Cardiac muscle cell (in vitro differentiated cells and primary cell): Measurements from ENCODE around the gene EFCAB10. TPM values are rescaled to one million over a fixed set of nuclear protein-coding genes. Genes with fewer than 3 reads are reported as not detected.
A peak's percentile ranks its signal among the peaks of the same experiment; 100 is the strongest.

Source experiments
- DNase-seq, 2 donors: peaks; one replicate each; pipeline versions ENCODE4 v3.0.0 to v3.0.0-alpha.2; 2010 to 2017; ENCODE audit warnings: low read depth in 1 of 2, low spot score in 1 of 2
- H3K27ac ChIP-seq: fragments of 200-600 bp; sonication (generic); 2 replicates; pipeline ENCODE4 v1.5.1; 2016
- H3K27me3 ChIP-seq: fragments of 200-600 bp; sonication (generic); 2 replicates; pipeline ENCODE4 v1.6.0; 2016; ENCODE audit warnings: control low read depth
- H3K36me3 ChIP-seq: fragments of 200-600 bp; sonication (generic); 2 replicates; pipeline ENCODE4 v1.5.1; 2016; ENCODE audit warnings: control low read depth
- H3K4me1 ChIP-seq: fragments of 200-600 bp; sonication (generic); 2 replicates; pipeline ENCODE4 v1.8.1; 2017; ENCODE audit warnings: low read depth, mild to moderate bottlenecking, mixed run types
- H3K4me3 ChIP-seq: fragments of 200-600 bp; sonication (generic); 2 replicates; pipeline ENCODE4 v1.5.1; 2016; ENCODE audit warnings: mild to moderate bottlenecking
- H3K9me3 ChIP-seq: fragments of 200-600 bp; sonication (generic); 2 replicates; pipeline ENCODE4 v1.5.1; 2017; ENCODE audit warnings: low read depth, mild to moderate bottlenecking, control low read depth
- polyA plus RNA-seq: library from polyadenylated mRNA; unstranded; fragments of >200 nt; fragmentation: Nextera tagmentation; extraction: Ambion mirVana; gene quantifications from 2 replicates; pipeline ENCODE4 v1.2.1, GENCODE V29; 2016
- total RNA-seq: library from RNA; depleted of rRNA; stranded (reverse); fragments of >200 nt; gene quantifications from 2 replicates; pipeline ENCODE4 v1.2.3, GENCODE V29; 2016
- TF ChIP-seq, protein P1 (sequence below): IDR thresholded peaks from 2 replicates; pipeline ENCODE4 v1.5.1; 2012; ENCODE audit warnings: low read depth, mild to moderate bottlenecking, low read length

The EFCAB10 gene
- total and polyA plus RNA-seq, 2 experiments from 2014 or later: 0.57 TPM; not detected in 1

DNA sequence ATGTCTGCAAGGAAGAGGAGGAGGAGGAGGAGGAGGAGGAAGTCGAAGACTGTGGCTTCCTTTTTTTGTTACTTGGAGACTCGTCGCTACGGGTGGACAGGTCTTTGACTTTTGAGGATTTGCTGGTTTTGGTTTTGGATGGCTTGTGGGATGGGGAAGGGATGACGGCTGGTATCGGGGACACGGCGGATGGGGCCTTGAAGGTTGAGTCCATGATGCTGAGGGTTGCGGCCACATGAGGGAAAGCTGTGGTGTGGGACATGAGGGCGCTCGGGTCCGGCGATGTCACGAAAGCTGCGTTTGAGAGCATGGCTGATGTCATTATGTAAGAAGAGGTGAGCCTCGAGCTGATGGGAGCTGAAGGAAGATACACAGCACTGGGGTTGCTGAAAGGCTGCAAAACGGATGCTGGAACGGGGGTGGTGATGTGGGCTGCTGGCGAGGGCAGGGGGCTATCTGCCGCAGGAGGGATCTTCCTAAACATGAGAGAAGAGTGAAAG, 33.1 kb upstream of the EFCAB10 start:
- no peak for DNase-seq
- H3K36me3 ChIP-seq: peaks cover 9% of the 10 kb centered on the region

DNA sequence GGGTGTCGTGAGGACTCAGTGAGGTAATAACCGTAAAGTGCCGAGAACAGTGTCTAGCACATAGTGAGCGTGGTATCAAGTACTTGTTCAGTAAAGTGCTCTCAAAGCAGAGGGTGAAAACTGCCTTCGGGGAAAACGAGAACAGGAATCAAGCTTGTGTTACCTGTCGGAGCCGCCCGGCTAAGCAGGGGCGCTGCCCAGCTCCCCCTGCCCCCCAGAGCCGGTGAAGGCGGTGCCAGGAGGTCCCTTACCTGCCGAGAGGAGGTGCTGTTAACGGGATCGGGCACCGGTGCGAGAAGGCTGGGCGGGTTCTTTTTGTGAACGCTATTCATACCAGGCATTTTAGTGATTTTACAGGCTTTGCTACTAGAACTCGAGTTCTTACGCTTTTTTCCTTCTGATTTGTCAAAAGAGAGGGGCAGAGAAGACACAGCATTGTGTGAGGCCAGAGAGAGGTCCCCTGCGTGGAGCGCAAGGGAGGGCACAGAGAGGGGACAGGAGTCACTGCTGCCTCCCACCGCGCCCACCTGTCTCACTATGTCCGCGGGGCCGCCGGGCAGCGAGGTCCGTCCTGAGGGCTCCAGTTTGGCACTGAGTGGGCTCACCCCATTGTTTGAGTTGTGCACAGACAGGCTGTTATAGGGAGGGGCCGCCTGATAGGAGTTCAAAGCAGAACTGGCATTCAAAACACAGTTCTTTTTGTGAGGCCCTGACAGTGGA, 32.5 kb upstream of the EFCAB10 start:
- Histone ChIP-seq H3K9me3 (no peaks in the 10 kb centered on the region), H3K4me1 (peaks cover 19% of the 10 kb centered on the region), H3K4me3 (no peak overlapping the region), H3K27me3 (no peaks in the 10 kb centered on the region), H3K27ac (no peak overlapping the region), H3K36me3 (peaks cover 9% of the 10 kb centered on the region)
- TF ChIP-seq, protein P1, sequence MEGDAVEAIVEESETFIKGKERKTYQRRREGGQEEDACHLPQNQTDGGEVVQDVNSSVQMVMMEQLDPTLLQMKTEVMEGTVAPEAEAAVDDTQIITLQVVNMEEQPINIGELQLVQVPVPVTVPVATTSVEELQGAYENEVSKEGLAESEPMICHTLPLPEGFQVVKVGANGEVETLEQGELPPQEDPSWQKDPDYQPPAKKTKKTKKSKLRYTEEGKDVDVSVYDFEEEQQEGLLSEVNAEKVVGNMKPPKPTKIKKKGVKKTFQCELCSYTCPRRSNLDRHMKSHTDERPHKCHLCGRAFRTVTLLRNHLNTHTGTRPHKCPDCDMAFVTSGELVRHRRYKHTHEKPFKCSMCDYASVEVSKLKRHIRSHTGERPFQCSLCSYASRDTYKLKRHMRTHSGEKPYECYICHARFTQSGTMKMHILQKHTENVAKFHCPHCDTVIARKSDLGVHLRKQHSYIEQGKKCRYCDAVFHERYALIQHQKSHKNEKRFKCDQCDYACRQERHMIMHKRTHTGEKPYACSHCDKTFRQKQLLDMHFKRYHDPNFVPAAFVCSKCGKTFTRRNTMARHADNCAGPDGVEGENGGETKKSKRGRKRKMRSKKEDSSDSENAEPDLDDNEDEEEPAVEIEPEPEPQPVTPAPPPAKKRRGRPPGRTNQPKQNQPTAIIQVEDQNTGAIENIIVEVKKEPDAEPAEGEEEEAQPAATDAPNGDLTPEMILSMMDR: no peak
- DNase-seq: no peak

More for the DNA sequence above, 33.1 kb upstream of the EFCAB10 start:
- TF ChIP-seq, protein P1: no peak
- Histone ChIP-seq H3K4me1 (peaks cover 19% of the 10 kb centered on the region), H3K27ac (no peak overlapping the region), H3K4me3 (no peak overlapping the region), H3K9me3 (no peaks in the 10 kb centered on the region), H3K27me3 (no peaks in the 10 kb centered on the region)

DNA sequence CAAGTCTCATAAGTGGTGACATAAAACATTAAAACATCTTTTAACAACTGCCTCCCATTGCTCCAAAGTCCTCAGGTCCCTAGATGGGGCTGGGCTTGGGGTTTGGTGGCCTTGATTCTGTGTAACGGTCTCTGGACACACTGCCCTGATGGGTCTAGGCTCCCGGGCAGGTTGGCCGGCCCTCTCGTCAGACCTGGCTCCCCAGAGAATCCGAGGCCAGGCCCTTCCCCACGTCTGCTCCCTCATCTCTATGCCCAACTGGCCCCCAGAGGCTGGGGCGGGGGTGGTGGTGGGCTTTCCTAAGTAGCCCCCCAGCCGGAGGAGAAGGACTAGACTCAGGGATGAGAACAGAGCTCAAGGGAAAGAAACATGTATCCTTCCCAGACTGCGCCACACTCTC, 31.5 kb upstream of the EFCAB10 start:
- H3K27me3 ChIP-seq: no peaks in the 10 kb centered on the region
- H3K4me3 ChIP-seq: no peak overlapping the region
- no peaks in the 10 kb centered on the region for H3K9me3 ChIP-seq
- H3K36me3 ChIP-seq: peaks cover 9% of the 10 kb centered on the region
- no peak for DNase-seq
- no peak overlapping the region for H3K27ac ChIP-seq
- TF ChIP-seq, protein P1: no peak
- peaks cover 12% of the 10 kb centered on the region for H3K4me1 ChIP-seq

DNA sequence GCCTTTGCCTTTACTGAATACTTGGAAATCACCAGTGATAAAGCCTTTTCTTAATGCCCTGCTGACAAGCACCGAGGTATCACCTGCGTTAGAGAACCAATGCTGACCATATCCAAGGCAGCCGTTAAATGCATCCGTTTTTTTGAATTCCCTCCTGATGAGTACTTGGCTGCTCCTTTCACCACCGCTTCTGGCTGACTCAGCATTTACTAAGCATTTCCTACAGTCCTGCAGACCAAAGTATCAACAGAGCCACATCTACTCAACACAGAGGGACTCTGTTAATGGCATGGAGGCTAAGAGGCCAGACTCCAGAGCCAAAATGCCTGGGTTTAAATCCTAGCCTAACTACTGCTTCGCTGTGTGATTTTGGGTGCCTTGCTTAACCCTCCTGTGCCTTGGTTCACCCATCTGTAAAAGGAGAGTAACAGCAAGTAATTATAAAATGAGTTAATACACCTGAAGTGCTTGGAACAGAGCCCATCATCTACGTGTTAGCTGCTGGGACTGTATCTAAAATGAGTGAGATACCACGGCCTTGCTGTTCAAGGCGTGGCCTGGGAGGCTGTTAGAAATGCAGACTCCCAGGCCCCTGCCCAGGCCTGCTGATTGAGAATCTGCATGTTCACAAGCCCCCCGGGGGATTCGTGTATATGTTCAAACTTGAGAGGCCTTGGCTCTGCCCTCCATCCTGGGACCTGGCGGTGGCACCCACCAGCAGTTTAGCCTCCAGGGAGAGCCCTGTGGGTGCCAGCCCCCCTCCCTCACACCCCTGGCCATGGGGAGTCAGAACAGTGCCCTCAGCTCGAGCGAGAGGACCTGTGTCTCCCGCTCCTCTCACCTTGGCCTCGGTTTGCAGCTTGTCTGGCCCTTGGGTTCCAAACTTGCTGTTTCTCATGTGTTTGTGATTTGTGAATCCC, 30.8 kb upstream of the EFCAB10 start:
- Histone ChIP-seq H3K4me1 (peaks cover 5% of the 10 kb centered on the region), H3K27ac (no peak overlapping the region), H3K27me3 (no peaks in the 10 kb centered on the region), H3K4me3 (no peak overlapping the region), H3K9me3 (no peaks in the 10 kb centered on the region), H3K36me3 (peaks cover 9% of the 10 kb centered on the region)
- TF ChIP-seq, protein P1: no peak
- peak in 1 of 2 donors; percentile 52 for DNase-seq

DNA sequence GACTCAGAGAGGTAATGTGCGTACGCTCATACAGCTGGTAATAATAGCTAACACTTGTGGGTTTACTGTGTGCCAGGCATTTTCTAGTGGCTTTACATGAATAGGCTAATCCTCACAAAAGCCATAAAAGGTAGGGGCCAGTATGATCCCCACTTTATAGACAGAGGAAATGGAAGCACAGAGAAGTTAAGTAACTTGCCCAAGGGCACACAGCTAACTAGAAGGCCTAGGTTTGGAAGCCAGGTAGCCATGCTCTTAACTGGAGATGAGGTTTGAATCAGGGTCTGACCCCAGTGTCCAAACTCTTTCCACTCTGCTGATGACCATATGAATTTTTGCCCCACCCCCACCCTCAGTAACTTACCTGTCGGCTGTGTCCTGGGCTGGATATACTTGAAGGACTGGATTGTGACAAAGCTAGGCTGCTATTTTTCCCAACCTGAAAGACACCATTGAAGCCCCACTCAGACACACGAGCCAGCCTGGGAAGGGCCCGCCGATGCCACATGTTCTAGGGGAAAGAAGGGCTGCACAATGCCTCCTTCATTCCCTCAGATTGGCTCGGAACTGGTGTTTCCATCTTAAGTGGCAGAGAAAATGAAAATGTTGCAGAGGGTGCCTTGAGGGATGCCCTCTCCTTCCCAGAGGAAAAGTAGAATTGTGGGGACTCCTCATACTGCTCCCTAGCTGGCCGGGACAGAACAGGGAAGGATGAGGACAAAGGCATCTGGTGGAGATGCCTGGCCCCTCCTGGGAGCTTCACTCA, 29.1 kb upstream of the EFCAB10 start:
- Histone ChIP-seq H3K9me3 (no peaks in the 10 kb centered on the region), H3K27me3 (no peaks in the 10 kb centered on the region), H3K27ac (no peak overlapping the region), H3K4me1 (no peaks in the 10 kb centered on the region), H3K4me3 (no peak overlapping the region), H3K36me3 (peaks cover 9% of the 10 kb centered on the region)
- TF ChIP-seq, protein P1: no peak
- DNase-seq: no peak
